IPS-20b (cell line): ENCODE data around the gene ASB4.

Source experiments
- H3K27ac ChIP-seq: one replicate; pipeline ENCODE4 v1.5.1; 2013; ENCODE audit warnings: low read length
- H3K27me3 ChIP-seq: 2 replicates; pipeline ENCODE4 v1.6.1; 2013; ENCODE audit warnings: mild to moderate bottlenecking, low read length, inconsistent platforms; ENCODE audit not compliant: insufficient read depth
- H3K36me3 ChIP-seq: 2 replicates; pipeline ENCODE4 v1.6.1; 2013; ENCODE audit warnings: low read depth, mild to moderate bottlenecking, inconsistent platforms, low read length, moderate library complexity; ENCODE audit not compliant: insufficient read depth
- H3K4me1 ChIP-seq: 2 replicates; pipeline ENCODE4 v1.6.1; 2013; ENCODE audit warnings: mild to moderate bottlenecking, control low read depth, inconsistent platforms, low read length, moderate library complexity; ENCODE audit not compliant: insufficient read depth
- H3K4me3 ChIP-seq: 2 replicates; pipeline ENCODE4 v1.5.1; 2013; ENCODE audit warnings: mild to moderate bottlenecking, low read length, inconsistent platforms
- H3K9ac ChIP-seq: 2 replicates; pipeline ENCODE4 v1.6.1; 2013; ENCODE audit warnings: low read depth, mild to moderate bottlenecking, inconsistent platforms, low read length, moderate library complexity
- H3K9me3 ChIP-seq: 2 replicates; pipeline ENCODE4 v1.6.1; 2013; ENCODE audit warnings: mild to moderate bottlenecking, low read depth, low read length, inconsistent platforms; ENCODE audit not compliant: insufficient read depth

The ASB4 gene

DNA sequence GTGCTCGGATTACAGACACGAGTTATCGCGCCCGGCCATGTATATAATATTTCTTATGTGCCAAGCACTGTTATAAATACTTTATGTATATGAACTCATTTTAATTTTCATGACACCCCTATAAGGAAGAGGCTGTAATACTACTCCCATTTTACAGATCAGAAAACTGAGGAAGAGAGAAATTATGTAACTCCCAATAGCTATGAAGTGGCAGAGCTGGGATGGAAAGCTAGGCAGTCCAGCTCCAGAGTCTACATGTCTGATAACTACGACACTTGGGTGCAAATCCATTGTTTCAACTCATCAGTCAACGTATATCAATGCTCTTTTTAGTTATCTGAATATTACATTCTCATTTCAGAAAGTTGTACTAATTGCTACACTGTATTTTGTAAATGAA is 93.6 kb downstream of the ASB4 start:
- Histone ChIP-seq H3K27ac (no peak overlapping the region), H3K9me3 (no peaks in the 10 kb centered on the region), H3K36me3 (no peaks in the 10 kb centered on the region), H3K4me1 (no peaks in the 10 kb centered on the region), H3K9ac (no peak overlapping the region), H3K4me3 (no peak overlapping the region), H3K27me3 (no peaks in the 10 kb centered on the region)

DNA sequence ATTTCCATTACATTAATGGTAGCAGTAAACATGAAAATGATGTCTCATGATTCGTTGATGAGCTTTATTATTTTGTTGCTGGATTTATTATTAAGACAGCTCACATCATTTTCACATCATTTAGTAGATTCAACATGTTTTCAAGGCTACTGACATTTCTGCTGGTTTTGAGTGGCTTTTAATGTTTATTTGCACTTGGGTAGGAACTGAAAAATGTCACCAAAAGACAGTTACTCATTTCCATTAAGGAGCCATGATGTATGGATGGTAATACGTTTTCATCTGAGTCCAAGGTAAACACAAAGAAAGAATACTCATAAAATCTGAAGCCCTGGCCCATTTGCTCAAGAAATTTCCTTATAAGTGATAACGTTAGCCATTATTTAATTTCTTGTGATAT is 95.7 kb downstream of the ASB4 start:
- no peak overlapping the region for H3K27ac ChIP-seq
- H3K9ac ChIP-seq = no peak overlapping the region
- H3K9me3 ChIP-seq = no peaks in the 10 kb centered on the region
- no peak overlapping the region for H3K4me3 ChIP-seq
- H3K4me1 ChIP-seq = no peaks in the 10 kb centered on the region
- no peaks in the 10 kb centered on the region for H3K36me3 ChIP-seq
- H3K27me3 ChIP-seq = no peaks in the 10 kb centered on the region

DNA sequence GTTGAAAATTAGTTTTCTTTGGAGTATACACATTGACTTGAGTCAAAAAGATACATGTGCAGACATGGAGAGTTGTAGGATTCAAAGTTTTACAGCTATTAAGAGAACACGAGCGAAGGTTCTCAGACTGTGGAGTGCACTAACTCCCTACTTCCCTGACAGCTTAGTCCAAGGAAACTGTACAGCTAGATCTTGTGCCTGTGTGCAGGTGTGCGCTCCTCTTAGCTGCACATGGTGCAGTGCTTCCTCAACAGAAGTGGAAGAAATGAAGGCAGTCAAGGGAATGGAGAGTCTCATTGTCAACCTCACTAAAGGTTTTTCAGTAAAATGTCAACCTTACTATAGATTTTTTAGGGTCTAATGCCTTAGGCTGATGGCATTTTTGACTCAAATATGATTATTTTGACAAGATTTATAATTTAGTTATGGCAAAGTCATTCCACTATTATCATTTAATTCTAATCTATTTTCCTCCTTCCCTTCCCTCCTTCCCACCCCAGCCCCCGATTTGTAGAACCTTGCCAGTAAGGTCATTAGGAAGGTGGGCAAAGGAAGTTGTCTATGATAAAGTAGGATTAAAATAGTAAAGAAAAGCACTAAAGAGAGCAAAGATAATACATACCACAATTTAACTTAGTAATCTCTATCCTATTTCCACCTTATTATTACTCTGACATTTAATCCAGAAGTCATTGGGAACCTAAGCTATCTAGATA is 97.0 kb downstream of the ASB4 start:
- Histone ChIP-seq H3K27ac (no peak overlapping the region), H3K27me3 (no peaks in the 10 kb centered on the region), H3K4me3 (no peak overlapping the region)

DNA sequence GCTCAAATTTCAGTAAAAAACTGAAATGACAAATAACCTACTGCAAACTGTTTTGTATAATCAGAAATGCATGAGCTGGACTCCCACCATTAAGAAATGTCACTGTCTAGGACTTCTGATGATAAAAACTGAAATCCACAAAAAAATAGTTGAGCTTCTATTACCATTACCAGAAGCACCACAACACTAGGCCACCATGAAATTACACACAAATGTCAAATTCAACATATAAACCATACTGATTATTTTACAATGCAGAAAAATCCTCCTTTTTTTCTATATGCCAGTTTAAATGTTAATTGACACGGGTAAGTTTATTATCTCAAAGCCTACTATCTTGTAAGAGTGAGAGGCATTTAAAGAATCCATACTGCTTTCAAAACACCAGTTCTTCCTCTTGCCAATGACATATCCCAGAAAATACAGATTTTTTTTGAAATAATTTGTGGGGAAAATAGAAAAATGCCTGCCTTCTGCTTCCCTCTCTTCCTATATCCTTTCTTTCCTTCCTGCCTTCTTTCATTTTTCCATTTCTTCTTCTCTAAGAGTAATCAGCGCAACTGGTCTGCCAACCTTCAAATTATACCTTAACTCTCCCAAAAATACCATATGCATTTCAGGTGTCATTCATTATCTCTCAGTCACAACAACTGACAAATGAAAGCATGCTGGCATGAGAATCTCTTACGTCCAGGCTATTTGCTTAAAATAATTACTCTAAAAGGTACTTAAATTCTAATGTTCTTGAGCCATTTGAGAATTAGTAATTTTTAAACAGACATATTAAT is 98.3 kb downstream of the ASB4 start:
- H3K9ac ChIP-seq = no peak overlapping the region
- no peak overlapping the region for H3K27ac ChIP-seq
- peaks cover 6% of the 10 kb centered on the region; the same call in 1 of the 2 replicates for H3K4me1 ChIP-seq
- H3K9me3 ChIP-seq = no peaks in the 10 kb centered on the region
- no peak overlapping the region for H3K4me3 ChIP-seq
- no peaks in the 10 kb centered on the region for H3K27me3 ChIP-seq
- H3K36me3 ChIP-seq = no peaks in the 10 kb centered on the region

More for the DNA sequence above, 97.0 kb downstream of the ASB4 start:
- no peak overlapping the region for H3K9ac ChIP-seq
- H3K36me3 ChIP-seq = no peaks in the 10 kb centered on the region
- H3K4me1 ChIP-seq = no peaks in the 10 kb centered on the region
- no peaks in the 10 kb centered on the region for H3K9me3 ChIP-seq

DNA sequence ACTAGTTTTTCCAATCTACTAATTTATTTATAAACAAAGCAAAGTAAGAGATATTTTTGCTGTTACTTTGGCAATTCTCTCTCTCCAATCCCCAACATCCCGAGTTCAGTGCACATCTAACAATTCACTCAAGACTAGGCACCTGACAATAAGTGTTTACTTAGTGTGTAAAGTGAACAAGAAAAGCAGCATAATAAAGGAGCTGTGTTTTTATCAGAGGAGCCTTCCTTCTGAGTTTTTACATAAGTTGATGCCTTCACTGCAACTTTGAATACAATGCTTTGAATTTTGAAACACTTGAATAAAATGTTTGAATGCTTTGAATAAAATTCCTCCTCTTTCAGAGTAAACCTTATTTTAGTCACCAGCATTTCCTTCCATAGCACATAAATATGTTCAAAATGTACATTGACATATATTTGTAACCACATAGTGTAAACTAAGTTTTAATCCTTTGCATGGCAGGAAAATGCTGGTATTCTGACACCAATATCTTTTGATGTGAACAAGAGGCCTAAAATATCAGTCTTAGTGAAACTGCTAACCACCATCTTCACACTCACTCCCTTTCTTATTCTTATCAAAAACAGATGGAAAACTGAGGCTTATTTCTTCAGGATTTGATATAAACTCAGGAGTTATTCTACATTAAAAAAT is 99.2 kb downstream of the ASB4 start:
- Histone ChIP-seq H3K27me3 (no peaks in the 10 kb centered on the region), H3K9ac (no peak overlapping the region), H3K27ac (no peak overlapping the region), H3K36me3 (no peaks in the 10 kb centered on the region), H3K9me3 (no peaks in the 10 kb centered on the region), H3K4me3 (no peak overlapping the region), H3K4me1 (peaks cover 9% of the 10 kb centered on the region; the same call in 1 of the 2 replicates)

DNA sequence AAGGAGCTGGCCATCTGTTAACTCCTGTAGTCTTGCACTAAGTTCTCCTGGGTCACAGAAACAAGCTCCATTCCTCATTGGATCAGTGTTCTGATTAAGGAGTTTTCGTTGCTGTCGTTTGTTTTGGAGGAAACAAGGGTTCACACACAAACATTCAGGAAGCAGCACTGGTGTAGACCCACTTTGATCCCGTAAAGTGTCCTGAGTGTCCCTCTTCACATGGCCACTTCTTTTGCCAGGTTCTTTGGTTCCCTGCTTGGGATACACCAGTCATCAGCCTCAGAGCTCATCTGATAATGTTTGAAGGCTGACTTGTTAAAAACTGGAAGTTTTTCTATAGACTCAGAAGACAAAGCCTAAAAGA is 99.7 kb downstream of the ASB4 start:
- Histone ChIP-seq H3K27ac (no peak overlapping the region), H3K27me3 (no peaks in the 10 kb centered on the region)

DNA sequence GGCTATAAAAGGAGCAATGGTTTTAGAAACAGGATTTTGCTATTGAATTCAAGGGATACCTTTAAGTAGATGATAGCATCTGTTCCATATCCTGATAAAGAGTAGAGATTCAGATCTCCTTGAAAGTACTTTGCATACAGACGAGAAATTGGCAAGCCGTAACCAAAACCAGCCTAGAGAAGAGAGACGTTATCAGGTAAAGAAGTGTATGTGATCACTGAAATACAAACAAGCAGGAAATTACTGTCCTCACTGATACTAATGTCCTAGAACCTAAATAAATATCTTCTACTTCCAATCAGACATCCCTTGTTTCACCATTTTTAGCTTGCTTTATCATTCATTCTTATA is 101.2 kb downstream of the ASB4 start:
- Histone ChIP-seq H3K36me3 (no peaks in the 10 kb centered on the region), H3K9ac (no peak overlapping the region), H3K27me3 (no peaks in the 10 kb centered on the region), H3K4me1 (peaks cover 9% of the 10 kb centered on the region; the same call in 1 of the 2 replicates), H3K27ac (no peak overlapping the region), H3K4me3 (no peak overlapping the region), H3K9me3 (no peaks in the 10 kb centered on the region)

More for the DNA sequence above, 99.7 kb downstream of the ASB4 start:
- no peaks in the 10 kb centered on the region for H3K9me3 ChIP-seq
- no peak overlapping the region for H3K9ac ChIP-seq
- H3K36me3 ChIP-seq = no peaks in the 10 kb centered on the region
- H3K4me1 ChIP-seq = peaks cover 9% of the 10 kb centered on the region; the same call in 1 of the 2 replicates
- no peak overlapping the region for H3K4me3 ChIP-seq

DNA sequence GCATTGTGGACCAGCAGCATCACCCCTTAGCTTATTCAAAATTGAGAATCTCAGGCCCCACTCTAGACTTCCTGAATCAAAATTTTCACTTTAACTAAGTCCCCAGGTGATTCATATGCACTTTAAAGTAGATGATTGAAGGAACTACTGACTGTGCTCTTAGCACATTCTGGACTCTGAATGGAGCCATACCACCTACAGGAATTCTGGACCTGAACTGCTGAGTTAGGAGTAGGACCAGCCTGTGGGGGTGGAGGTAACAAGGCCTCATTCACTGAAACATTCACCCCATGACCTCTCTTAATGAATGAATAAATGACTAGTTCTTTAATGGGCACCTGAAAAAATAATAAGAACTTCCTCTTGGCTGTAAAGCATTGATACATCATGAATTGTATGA is 103.3 kb downstream of the ASB4 start:
- Histone ChIP-seq H3K9me3 (no peaks in the 10 kb centered on the region), H3K27ac (no peak overlapping the region), H3K4me3 (no peak overlapping the region), H3K36me3 (no peaks in the 10 kb centered on the region), H3K4me1 (peaks cover 9% of the 10 kb centered on the region; the same call in 1 of the 2 replicates), H3K9ac (no peak overlapping the region), H3K27me3 (no peaks in the 10 kb centered on the region; the same call in 1 of the 2 replicates)

DNA sequence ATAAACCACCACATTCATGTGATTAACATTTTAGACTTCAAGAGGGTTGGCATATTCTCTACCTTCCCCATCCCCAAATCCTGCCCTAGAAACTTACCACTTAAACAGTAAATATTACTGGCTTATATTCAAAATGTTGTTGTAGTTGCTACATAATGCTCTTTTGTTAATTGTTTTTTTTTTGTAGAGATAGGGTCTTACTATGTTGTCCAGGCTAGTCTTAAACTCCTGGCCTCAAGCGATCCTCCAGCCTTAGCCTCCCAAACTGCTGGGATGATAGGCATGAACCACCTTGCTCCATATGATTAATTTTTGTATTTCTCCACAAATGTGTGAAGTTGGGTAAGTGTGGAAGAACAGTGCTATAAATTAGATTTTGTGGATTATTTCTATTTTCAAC is 104.0 kb downstream of the ASB4 start:
- no peaks in the 10 kb centered on the region for H3K36me3 ChIP-seq
- peaks cover 9% of the 10 kb centered on the region; the same call in 1 of the 2 replicates for H3K4me1 ChIP-seq
- no peak overlapping the region for H3K27ac ChIP-seq
- no peak overlapping the region for H3K4me3 ChIP-seq
- no peaks in the 10 kb centered on the region for H3K9me3 ChIP-seq
- H3K9ac ChIP-seq = no peak overlapping the region
- peaks cover 6% of the 10 kb centered on the region for H3K27me3 ChIP-seq
